Superior temporal gyrus (tissue), 1 donor: Measurements from ENCODE around the gene KLHL11.

ENCODE experiments used
- DNase-seq: peaks from one replicate; pipeline ENCODE4 v3.0.0-alpha.2; 2016; ENCODE audit errors: extremely low spot score

Gene KLHL11

GRCh38 chr17:41811549-41812380 is 53.5 kb downstream of the KLHL11 start, which contains the start of gene P3H4:
Gene P3H4, minus strand, starts transcription at chr17:41811949. Its CDS starts 34 bp downstream, at chr17:41811915.
- DNase-seq: peak; percentile 71

GRCh38 chr17:41810659-41811548 is 54.3 kb downstream of the KLHL11 start:
- no peak for DNase-seq

- no peak for DNase-seq
Measured at GRCh38 chr17:41806685-41807445, 58.4 kb downstream of the KLHL11 start.
